HG03432 (cell line): ENCODE data around the gene CNGA1.
A peak's percentile ranks its signal among the peaks of the same experiment; 100 is the strongest.
"Not testable (repeated sequence)": the region's sequence is repeated elsewhere in the genome, so short reads cannot be mapped to it uniquely, and the experiment has no call there.

ENCODE experiments used
- ATAC-seq: cut with Tn5 transposase; IDR thresholded peaks from one replicate; pipeline ENCODE4 v1.9.1; 2021; ENCODE audit warnings: mild to moderate bottlenecking, moderate library complexity; ENCODE audit not compliant: unreplicated experiment

The CNGA1 gene

GRCh38 chr4:48031802-48032525, 15.5 kb upstream of the CNGA1 start:
- no peak for ATAC-seq

- ATAC-seq: no peak
Measured at GRCh38 chr4:48030470-48030869, 14.0 kb upstream of the CNGA1 start.

- peak; percentile 81 for ATAC-seq
Measured at GRCh38 chr4:48028696-48029095, 12.2 kb upstream of the CNGA1 start.

GRCh38 chr4:48027653-48028052, 11.2 kb upstream of the CNGA1 start:
- ATAC-seq: peak; percentile 81

- no peak for ATAC-seq
Measured at GRCh38 chr4:48025005-48025404, 8.5 kb upstream of the CNGA1 start.

GRCh38 chr4:48024522-48024921, 8.0 kb upstream of the CNGA1 start:
- ATAC-seq: no peak

GRCh38 chr4:48022192-48022799, 5.8 kb upstream of the CNGA1 start:
- no peak for ATAC-seq

GRCh38 chr4:48021100-48021499, 4.6 kb upstream of the CNGA1 start:
- no peak for ATAC-seq

- no peak for ATAC-seq
Measured at GRCh38 chr4:48018112-48018511, 1.6 kb upstream of the CNGA1 start.

- peak; percentile 14 for ATAC-seq
Measured at GRCh38 chr4:48017108-48017571, 659 bp upstream of the CNGA1 start.

- no peak for ATAC-seq
Measured at GRCh38 chr4:48015678-48016077, 803 bp downstream of the CNGA1 start.

GRCh38 chr4:48015216-48015615, 1.3 kb downstream of the CNGA1 start:
- no peak for ATAC-seq

GRCh38 chr4:48012824-48013223, 3.7 kb downstream of the CNGA1 start:
- no peak for ATAC-seq

GRCh38 chr4:48011722-48012121, 4.8 kb downstream of the CNGA1 start:
- no peak for ATAC-seq

GRCh38 chr4:48010906-48011305, 5.6 kb downstream of the CNGA1 start:
- ATAC-seq: not testable (repeated sequence)

- no peak for ATAC-seq
Measured at GRCh38 chr4:48008021-48008596, 8.4 kb downstream of the CNGA1 start.

GRCh38 chr4:48005781-48006180, 10.7 kb downstream of the CNGA1 start:
- no peak for ATAC-seq

- not testable (repeated sequence) for ATAC-seq
Measured at GRCh38 chr4:48003568-48003967, 12.9 kb downstream of the CNGA1 start.

- ATAC-seq: no peak
Measured at GRCh38 chr4:48002267-48002666, 14.2 kb downstream of the CNGA1 start.

GRCh38 chr4:47996021-47996420, 20.5 kb downstream of the CNGA1 start:
- ATAC-seq: no peak

- ATAC-seq: not testable (repeated sequence)
Measured at GRCh38 chr4:47992475-47992874, 24.0 kb downstream of the CNGA1 start.

- ATAC-seq: no peak
Measured at GRCh38 chr4:47990145-47990544, 26.3 kb downstream of the CNGA1 start.
